Heart left ventricle (tissue), 16 donors: ENCODE data around the gene RABGAP1. TPM values are rescaled to one million over a fixed set of nuclear protein-coding genes. Genes with fewer than 3 reads are reported as not detected.
A peak's percentile ranks its signal among the peaks of the same experiment; 100 is the strongest.

Experiments used
- ATAC-seq, 4 donors: fragments of 200-7000 bp; cut with Tn5 transposase; one replicate each; pipeline ENCODE4 v1.9.1; 2020 to 2022; ENCODE audit warnings: moderate library complexity in 4 of 4, mild to moderate bottlenecking in 3 of 4, moderate number of reproducible peaks in 1 of 4
- DNase-seq, 5 donors: peaks; one replicate each; pipeline ENCODE4 v3.0.0-alpha.2; 2020
- H3K27ac ChIP-seq, 12 donors: fragments of 200-600 bp; sonication (generic) in 4 of 12; one replicate each; pipeline versions ENCODE4 v1.5.0 to v1.8.0; 2016 to 2022; ENCODE audit warnings: mild to moderate bottlenecking in 2 of 12
- H3K27me3 ChIP-seq, 9 donors: fragments of 200-600 bp; sonication (generic) in 2 of 9; one replicate each; pipeline versions ENCODE4 v1.5.1 to v1.8.0; 2016 to 2022; ENCODE audit warnings: mild to moderate bottlenecking in 3 of 9
- H3K36me3 ChIP-seq, 9 donors: fragments of 200-600 bp; sonication (generic) in 2 of 9; one replicate each; pipeline versions ENCODE4 v1.5.0 to v1.8.0; 2018 to 2022; ENCODE audit warnings: mild to moderate bottlenecking in 2 of 9
- H3K4me1 ChIP-seq, 12 donors: fragments of 200-600 bp; sonication (generic) in 4 of 12; one replicate each; pipeline versions ENCODE4 v1.5.0 to v1.8.0; 2016 to 2022; ENCODE audit warnings: mild to moderate bottlenecking in 3 of 12
- H3K4me3 ChIP-seq, 12 donors: fragments of 200-600 bp; sonication (generic) in 4 of 12; one replicate each; pipeline versions ENCODE4 v1.5.0 to v1.8.0; 2017 to 2022; ENCODE audit warnings: mild to moderate bottlenecking in 9 of 12, moderate library complexity in 4 of 12
- H3K9me3 ChIP-seq, 12 donors: fragments of 200-600 bp; sonication (generic) in 4 of 12; one replicate each; pipeline versions ENCODE4 v1.5.0 to v1.8.0; 2016 to 2022; ENCODE audit warnings: mild to moderate bottlenecking in 1 of 12
- CTCF ChIP-seq, 12 donors: fragments of 200-600 bp; sonication (generic) in 4 of 12; IDR thresholded peaks; one replicate each; pipeline versions ENCODE4 v1.5.0 to v1.8.0; 2018 to 2022; ENCODE audit warnings: antibody characterized with exemption in 12 of 12, mild to moderate bottlenecking in 5 of 12
- POLR2A ChIP-seq, 2 donors: fragments of 450-650 bp; IDR thresholded peaks; one replicate each; pipeline ENCODE4 v1.6.1; 2017; ENCODE audit warnings: antibody characterized with exemption in 2 of 2, mild to moderate bottlenecking in 2 of 2, moderate library complexity in 2 of 2
- WGBS, 4 donors: extraction: QIAGEN DNeasy Blood & Tissue Kit in 2 of 4; methylation state at CpG; one replicate each; pipeline versions ENCODE4 v1.1.5 to v1.1.7; 2013 to 2018; 5-methylcytosine and 5-hydroxymethylcytosine counted together
- intact Hi-C, 10 donors: fragments of 100-400 bp; cut with DNase I; formaldehyde crosslinking; loops; one replicate each; pipeline versions ENCODE4 v1.11.1 to v1.14.2; 2022
- polyA plus RNA-seq, 2 donors: library from polyadenylated mRNA; stranded (reverse); fragments of 200-250 nt; gene quantifications; one replicate each; pipeline ENCODE4 v1.2.3, GENCODE V29; 2013
- total RNA-seq, 9 donors: library from RNA; depleted of rRNA in 2 of 9; stranded (reverse); fragments of >200 nt in 2 of 9; fragmentation: NEBNext Ultra II Directional in 3 of 9; extraction: Animal tissue kit (Norgen Biotek cat#: 25700) in 3 of 9; gene quantifications; one replicate each; pipeline versions ENCODE4 v1.1.0 to v1.2.4, GENCODE V29; 2016 to 2023
- donor health status: ischemic (EF 13 %, LVEDD 7.1; RV severe dilation, severe dysfunction).
- donor health status: healthy with polysubstance abuse.
- donor health status: DM: no; HTN: yes; CAD: no.
- donor health status: DM: no; HTN: no; CAD: no.
- donor health status: ischemic (EF 25% LVEDD 6.9; RV normal size, moderate dysfunction).
- donor health status: ischemic (EF 25% LVEDD 5.7; RV mildly dilated, moderate dysfunction).
- donor health status: healthy.
- donor health status: DM: yes; HTN: yes; CAD: no.
- donor health status: ischemic (EF 35%, LVEDD 5.7; RV mildly dilated, moderate dysfunction).
- donor health status: nonischemic (EF 11% LVEDD 7.7; RV severe dilation, severe dysfunction).
- donor health status: DM: yes; HTN: yes; CAD: no.
- donor health status: PGD.
- donor health status: ischemic (EF 29% LVEDD 5.4; RV normal size, mild dysfunction).
- donor health status: nonischemic (EF 23%, LVEDD 6.1; RV moderate dilation, normal function).

The RABGAP1 gene
- total and polyA plus RNA-seq, 11 donors = 11.8 to 62.2 (median 43.3) TPM

- ATAC-seq (no peak), DNase-seq (no peak)
- no peaks in the 10 kb centered on the region for H3K27me3 ChIP-seq
- H3K9me3 ChIP-seq = no peaks in the 10 kb centered on the region
- intact Hi-C loops = loop anchor here in 8 of 10 donors (2.0 to 10.0 kb wide), 4 partner anchors 141 to 269 kb away; no protein-coding TSS in a partner anchor
- no peak for TF ChIP-seq POLR2A (IDR thresholded peaks at IDR 0.05)
- no peak for TF ChIP-seq CTCF (IDR thresholded peaks at IDR 0.05)
- peaks cover 0 to 95% (median 76%) of the 10 kb centered on the region in 9 donors for H3K36me3 ChIP-seq
- no peak overlapping the region for H3K27ac ChIP-seq
- no peak overlapping the region for H3K4me3 ChIP-seq
- peaks cover 0 to 3% (median 0%) of the 10 kb centered on the region in 12 donors for H3K4me1 ChIP-seq
- WGBS, 4 donors = 78 to 83% (median 82%) methylated on average over 6 of the region's 6 CpGs
Measured at GRCh38 chr9:123083680-123084079, 142.9 kb downstream of the RABGAP1 start.

- ATAC-seq = no peak
- no peak overlapping the region for H3K4me3 ChIP-seq
- no peak overlapping the region for H3K27ac ChIP-seq
- DNase-seq = no peak
- no peaks in the 10 kb centered on the region for H3K27me3 ChIP-seq
- H3K36me3 ChIP-seq = peaks cover 0 to 93% (median 72%) of the 10 kb centered on the region in 9 donors
- no peaks in the 10 kb centered on the region for H3K9me3 ChIP-seq
- no peak for TF ChIP-seq POLR2A (IDR thresholded peaks at IDR 0.05)
- TF ChIP-seq CTCF (IDR thresholded peaks at IDR 0.05) = no peak
- 91 to 100% (median 97%) methylated on average over 1 of the region's 1 CpG for WGBS, 4 donors
- H3K4me1 ChIP-seq = peaks cover 0 to 6% (median 0%) of the 10 kb centered on the region in 12 donors
- intact Hi-C loops = loop anchor here in 7 of 10 donors (5.0 to 10.0 kb wide), 3 partner anchors 141 to 268 kb away; no protein-coding TSS in a partner anchor
Measured at GRCh38 chr9:123084256-123084655, 143.4 kb downstream of the RABGAP1 start.

GRCh38 chr9:123085916-123086315 is 145.1 kb downstream of the RABGAP1 start:
- ATAC-seq (no peak), DNase-seq (no peak)
- WGBS, 4 donors = 62 to 76% (median 69%) methylated on average over 2 of the region's 2 CpGs
- intact Hi-C loops = loop anchor here in 3 of 10 donors (10.0 kb wide), 1 partner anchor 139 kb away; no protein-coding TSS in a partner anchor
- TF ChIP-seq POLR2A (IDR thresholded peaks at IDR 0.05) = no peak
- no peak for TF ChIP-seq CTCF (IDR thresholded peaks at IDR 0.05)
- Histone ChIP-seq H3K4me3 (no peak overlapping the region), H3K36me3 (peaks cover 0 to 93% (median 71%) of the 10 kb centered on the region in 9 donors), H3K9me3 (no peaks in the 10 kb centered on the region), H3K27me3 (no peaks in the 10 kb centered on the region), H3K4me1 (peaks cover 0 to 7% (median 0%) of the 10 kb centered on the region in 12 donors), H3K27ac (no peak overlapping the region)

- peak in 3 of 5 donors; percentile 25 to 66 (median 65) for DNase-seq
- intact Hi-C loops = loop anchor here in 3 of 10 donors (10.0 kb wide), 1 partner anchor 137 kb away; no protein-coding TSS in a partner anchor
- Histone ChIP-seq H3K4me1 (peaks cover 0 to 7% (median 0%) of the 10 kb centered on the region in 12 donors), H3K27ac (no peak overlapping the region), H3K27me3 (no peaks in the 10 kb centered on the region), H3K36me3 (peaks cover 0 to 96% (median 74%) of the 10 kb centered on the region in 9 donors), H3K9me3 (no peaks in the 10 kb centered on the region), H3K4me3 (no peak overlapping the region)
- peak in 3 of 4 donors; percentile 76 to 82 (median 78) for ATAC-seq
- WGBS, 4 donors = 58 to 76% (median 75%) methylated on average over 4 of the region's 4 CpGs
- TF ChIP-seq CTCF (IDR thresholded peaks at IDR 0.05) = no peak
- no peak for TF ChIP-seq POLR2A (IDR thresholded peaks at IDR 0.05)
Measured at GRCh38 chr9:123087359-123087888, 146.6 kb downstream of the RABGAP1 start.
